Measurements from ENCODE around the gene JAG2. TPM values are rescaled to one million over a fixed set of nuclear protein-coding genes. Genes with fewer than 3 reads are reported as not detected.
A peak's percentile ranks its signal among the peaks of the same experiment; 100 is the strongest.

Gene JAG2
- total RNA-seq, 1 donor: 0.86 TPM

DNA sequence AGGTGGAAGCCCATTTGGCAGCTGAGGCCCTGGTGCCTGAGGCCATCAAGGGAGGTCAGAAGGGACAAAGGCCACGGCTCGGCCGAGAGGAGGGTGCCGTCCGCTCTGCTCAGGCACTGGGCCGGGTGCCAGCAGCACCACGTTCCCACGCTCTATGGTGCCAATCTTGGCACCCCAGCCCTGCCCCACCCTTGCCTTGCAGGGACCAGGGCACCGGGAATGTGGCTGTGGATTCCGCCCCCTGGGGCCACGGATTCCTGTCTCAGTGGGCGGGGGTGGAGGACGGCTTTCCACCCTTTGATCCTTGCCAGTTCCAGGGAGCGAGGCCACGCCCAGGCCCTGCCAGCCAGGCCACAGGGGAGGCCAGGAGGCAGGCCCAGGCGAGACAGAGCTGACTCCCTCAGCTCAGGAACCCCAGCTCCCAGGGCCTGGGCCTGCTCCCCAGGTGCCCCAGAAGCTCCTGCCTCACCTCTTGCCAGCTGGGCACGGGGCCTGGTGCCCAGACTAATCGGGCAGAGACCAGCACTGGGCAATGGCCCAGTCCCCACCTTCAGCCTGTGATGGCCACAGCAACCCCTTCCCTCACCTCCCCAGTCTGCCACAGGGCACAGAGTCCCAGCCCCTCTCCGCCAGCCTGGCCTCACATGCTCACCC lies 76.9 kb downstream of the JAG2 start:
- peak overlapping the region; percentile 81 for H3K4me3 ChIP-seq (ENCODE audit: low read depth, low read length)
- DNase-seq (ENCODE audit: low read depth): no peak
- TF ChIP-seq, protein P1, sequence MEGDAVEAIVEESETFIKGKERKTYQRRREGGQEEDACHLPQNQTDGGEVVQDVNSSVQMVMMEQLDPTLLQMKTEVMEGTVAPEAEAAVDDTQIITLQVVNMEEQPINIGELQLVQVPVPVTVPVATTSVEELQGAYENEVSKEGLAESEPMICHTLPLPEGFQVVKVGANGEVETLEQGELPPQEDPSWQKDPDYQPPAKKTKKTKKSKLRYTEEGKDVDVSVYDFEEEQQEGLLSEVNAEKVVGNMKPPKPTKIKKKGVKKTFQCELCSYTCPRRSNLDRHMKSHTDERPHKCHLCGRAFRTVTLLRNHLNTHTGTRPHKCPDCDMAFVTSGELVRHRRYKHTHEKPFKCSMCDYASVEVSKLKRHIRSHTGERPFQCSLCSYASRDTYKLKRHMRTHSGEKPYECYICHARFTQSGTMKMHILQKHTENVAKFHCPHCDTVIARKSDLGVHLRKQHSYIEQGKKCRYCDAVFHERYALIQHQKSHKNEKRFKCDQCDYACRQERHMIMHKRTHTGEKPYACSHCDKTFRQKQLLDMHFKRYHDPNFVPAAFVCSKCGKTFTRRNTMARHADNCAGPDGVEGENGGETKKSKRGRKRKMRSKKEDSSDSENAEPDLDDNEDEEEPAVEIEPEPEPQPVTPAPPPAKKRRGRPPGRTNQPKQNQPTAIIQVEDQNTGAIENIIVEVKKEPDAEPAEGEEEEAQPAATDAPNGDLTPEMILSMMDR (IDR thresholded peaks at IDR 0.05; ENCODE audit: insufficient read depth, low read depth, low read length): no peak

DNA sequence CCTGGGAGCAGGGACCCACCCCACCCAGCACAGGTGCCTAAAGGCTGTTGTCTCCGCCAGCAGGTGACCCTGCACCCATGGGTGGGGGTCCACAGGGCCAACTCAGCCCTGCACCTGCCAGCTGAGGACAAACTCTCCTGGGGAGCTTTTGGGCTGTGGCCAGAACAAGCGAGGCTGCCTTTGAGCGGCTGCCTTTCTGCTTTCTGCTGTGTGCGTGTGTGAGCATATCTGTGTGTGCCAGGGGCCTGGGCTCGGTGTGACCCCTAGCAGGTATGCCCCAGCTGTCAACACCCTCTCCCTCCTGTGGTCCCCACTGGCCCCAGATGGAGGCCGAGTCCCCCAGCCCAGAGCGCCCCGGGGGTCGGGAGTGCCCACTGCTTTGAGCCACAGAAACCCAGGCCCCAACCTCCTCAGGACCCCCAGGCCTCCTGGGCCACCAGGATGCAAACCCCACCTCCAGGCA lies 77.5 kb downstream of the JAG2 start:
- H3K4me3 ChIP-seq (ENCODE audit: low read depth, low read length): no peak overlapping the region
- TF ChIP-seq, protein P1 (IDR thresholded peaks at IDR 0.05; ENCODE audit: insufficient read depth, low read depth, low read length): no peak
- no peak for DNase-seq (ENCODE audit: low read depth)

Small RNA genes within 50 kb of the gene (small RNA-seq; reads per million reads assigned to genes)
- gene AL512356.2: not detected
- gene MIR6765: not detected

Other genes with a start within 250 kb of the JAG2 start
- gene PLD4, start 243.9 kb downstream of the JAG2 start, total RNA-seq: under 0.01 TPM in 1 of 2 replicates, not detected in the other
- 32.2 and 32.4 TPM in 2 replicates for gene AHNAK2, start 190.4 kb downstream of the JAG2 start, total RNA-seq
- 5.8 and 6.9 TPM in 2 replicates for gene CLBA1, start 183.0 kb downstream of the JAG2 start, total RNA-seq
- gene CDCA4, start 147.7 kb downstream of the JAG2 start, total RNA-seq: 22.2 and 22.5 TPM in 2 replicates
- gene GPR132, start 103.3 kb downstream of the JAG2 start, total RNA-seq: under 0.01 TPM in 1 of 2 replicates, not detected in the other
- 17.7 and 20.0 TPM in 2 replicates for gene NUDT14, start 12.5 kb upstream of the JAG2 start, total RNA-seq
- gene BTBD6, start 79.8 kb upstream of the JAG2 start, total RNA-seq: 42.7 and 52.8 TPM in 2 replicates
- gene BRF1, start 132.2 kb upstream of the JAG2 start, total RNA-seq: 32.8 and 41.2 TPM in 2 replicates
- gene PACS2, start 146.0 kb upstream of the JAG2 start, total RNA-seq: 35.0 and 50.3 TPM in 2 replicates
- under 0.01 and 0.32 TPM in 2 replicates for gene TEX22, start 229.8 kb upstream of the JAG2 start, total RNA-seq

Measured in fibroblast of villous mesenchyme (primary cell).